ENCODE measurements around the gene ARMC12.
A peak's percentile ranks its signal among the peaks of the same experiment; 100 is the strongest.

Gene ARMC12

GRCh38 chr6:35717449-35718374 is 19.1 kb upstream of the ARMC12 start:
- Histone ChIP-seq H3K27me3 (ENCODE audit: insufficient read depth, low read length) (no peaks in the 10 kb centered on the region), H3K4me2 (ENCODE audit: low read length) (peak overlapping the region; percentile 57), H3K36me3 (ENCODE audit: insufficient read depth, low read length) (no peaks in the 10 kb centered on the region), H3F3A (ENCODE audit: insufficient read depth, low read length) (peaks cover 10% of the 10 kb centered on the region; the same call in 1 of the 2 replicates), H3K79me2 (ENCODE audit: insufficient read depth, low read length) (no peaks in the 10 kb centered on the region), H3K9me3 (ENCODE audit: low read length) (no peaks in the 10 kb centered on the region), H2AFZ (ENCODE audit: low read length) (no peak overlapping the region), H3K4me3 (ENCODE audit: low read depth, low read length, poor library complexity, severe bottlenecking) (peak overlapping the region; percentile 16), H3K4me1 (ENCODE audit: insufficient read depth, low read length, severe bottlenecking) (peaks cover 77% of the 10 kb centered on the region), H3K9ac (ENCODE audit: low read length) (peak overlapping the region; percentile 54), H3K9me2 (ENCODE audit: low read depth, low read length) (no peaks in the 10 kb centered on the region), H3K27ac (ENCODE audit: low read depth, low read length, poor library complexity, severe bottlenecking) (peak overlapping the region; percentile 89), H4K20me1 (ENCODE audit: insufficient read depth, low read length) (no peaks in the 10 kb centered on the region)
- TF ChIP-seq EZH2 (IDR thresholded peaks at IDR 0.05; ENCODE audit: borderline replicate concordance, low read length) (no peak), CTCF (IDR thresholded peaks at IDR 0.05; ENCODE audit: low read length) (no peak)

- no peaks in the 10 kb centered on the region for H3K27me3 ChIP-seq (ENCODE audit: insufficient read depth, low read length)
- H3F3A ChIP-seq (ENCODE audit: insufficient read depth, low read length), result peaks cover 10% of the 10 kb centered on the region; the same call in 1 of the 2 replicates
- no peaks in the 10 kb centered on the region for H4K20me1 ChIP-seq (ENCODE audit: insufficient read depth, low read length)
- H3K79me2 ChIP-seq (ENCODE audit: insufficient read depth, low read length), result no peaks in the 10 kb centered on the region
- no peaks in the 10 kb centered on the region for H3K36me3 ChIP-seq (ENCODE audit: insufficient read depth, low read length)
- peak overlapping the region; percentile 89 for H3K27ac ChIP-seq (ENCODE audit: low read depth, low read length, poor library complexity, severe bottlenecking)
- H3K4me3 ChIP-seq (ENCODE audit: low read depth, low read length, poor library complexity, severe bottlenecking), result peak overlapping the region; percentile 16
- peak overlapping the region; percentile 54 for H3K9ac ChIP-seq (ENCODE audit: low read length)
- H3K9me3 ChIP-seq (ENCODE audit: low read length), result no peaks in the 10 kb centered on the region
- H3K4me2 ChIP-seq (ENCODE audit: low read length), result peak overlapping the region; percentile 57
- TF ChIP-seq EZH2 (IDR thresholded peaks at IDR 0.05; ENCODE audit: borderline replicate concordance, low read length) (no peak), CTCF (IDR thresholded peaks at IDR 0.05; ENCODE audit: low read length) (no peak)
- H2AFZ ChIP-seq (ENCODE audit: low read length), result no peak overlapping the region
- no peaks in the 10 kb centered on the region for H3K9me2 ChIP-seq (ENCODE audit: low read depth, low read length)
- peaks cover 71% of the 10 kb centered on the region for H3K4me1 ChIP-seq (ENCODE audit: insufficient read depth, low read length, severe bottlenecking)
Measured at GRCh38 chr6:35718375-35718736, 18.5 kb upstream of the ARMC12 start.

- no peak overlapping the region for H3K4me3 ChIP-seq (ENCODE audit: low read depth, low read length, poor library complexity, severe bottlenecking)
- H3K9me2 ChIP-seq (ENCODE audit: low read depth, low read length), result no peaks in the 10 kb centered on the region
- H3K27me3 ChIP-seq (ENCODE audit: insufficient read depth, low read length), result no peaks in the 10 kb centered on the region
- peak overlapping the region; percentile 54; the same call in 1 of the 2 replicates for H3K9ac ChIP-seq (ENCODE audit: low read length)
- no peaks in the 10 kb centered on the region for H3K9me3 ChIP-seq (ENCODE audit: low read length)
- no peaks in the 10 kb centered on the region for H4K20me1 ChIP-seq (ENCODE audit: insufficient read depth, low read length)
- H2AFZ ChIP-seq (ENCODE audit: low read length), result no peak overlapping the region
- H3K4me2 ChIP-seq (ENCODE audit: low read length), result peak overlapping the region; percentile 57
- H3K4me1 ChIP-seq (ENCODE audit: insufficient read depth, low read length, severe bottlenecking), result peaks cover 70% of the 10 kb centered on the region
- peak overlapping the region; percentile 89 for H3K27ac ChIP-seq (ENCODE audit: low read depth, low read length, poor library complexity, severe bottlenecking)
- H3K36me3 ChIP-seq (ENCODE audit: insufficient read depth, low read length), result no peaks in the 10 kb centered on the region
- peaks cover 10% of the 10 kb centered on the region; the same call in 1 of the 2 replicates for H3F3A ChIP-seq (ENCODE audit: insufficient read depth, low read length)
- TF ChIP-seq EZH2 (IDR thresholded peaks at IDR 0.05; ENCODE audit: borderline replicate concordance, low read length), result no peak
- TF ChIP-seq CTCF (IDR thresholded peaks at IDR 0.05; ENCODE audit: low read length), result no peak
- H3K79me2 ChIP-seq (ENCODE audit: insufficient read depth, low read length), result no peaks in the 10 kb centered on the region
Measured at GRCh38 chr6:35718911-35719381, 17.9 kb upstream of the ARMC12 start.
